GM18526 (cell line): ENCODE data around the gene FOXN1.

Experiments used
- POLR2A ChIP-seq: IDR thresholded peaks from 3 replicates; pipeline ENCODE4 v1.6.1; 2011; ENCODE audit not compliant: insufficient read length; ENCODE audit errors: extremely low read depth

The FOXN1 gene

GRCh38 chr17:28508211-28508724, 2.1 kb downstream of the FOXN1 start:
- no peak for TF ChIP-seq POLR2A

- TF ChIP-seq POLR2A: no peak
These were observed 3.6 kb downstream of the FOXN1 start for GRCh38 chr17:28509789-28510188.

GRCh38 chr17:28511858-28512461, 5.8 kb downstream of the FOXN1 start:
- no peak for TF ChIP-seq POLR2A

GRCh38 chr17:28513476-28513875, 7.3 kb downstream of the FOXN1 start:
- TF ChIP-seq POLR2A: no peak

- TF ChIP-seq POLR2A: no peak
These were observed 8.4 kb downstream of the FOXN1 start for GRCh38 chr17:28514561-28515002.

- TF ChIP-seq POLR2A: no peak
These were observed 9.4 kb downstream of the FOXN1 start for GRCh38 chr17:28515518-28515917.

GRCh38 chr17:28518132-28518531, 12.0 kb downstream of the FOXN1 start:
- TF ChIP-seq POLR2A: no peak

- TF ChIP-seq POLR2A: no peak
These were observed 12.4 kb downstream of the FOXN1 start for GRCh38 chr17:28518578-28518977.

- TF ChIP-seq POLR2A: no peak
These were observed 13.1 kb downstream of the FOXN1 start for GRCh38 chr17:28519236-28519635.

GRCh38 chr17:28520687-28521086, 14.5 kb downstream of the FOXN1 start:
- TF ChIP-seq POLR2A: no peak

GRCh38 chr17:28521311-28522085, 15.3 kb downstream of the FOXN1 start:
- no peak for TF ChIP-seq POLR2A

GRCh38 chr17:28523186-28523585, 17.0 kb downstream of the FOXN1 start:
- no peak for TF ChIP-seq POLR2A

- TF ChIP-seq POLR2A: no peak
These were observed 17.7 kb downstream of the FOXN1 start for GRCh38 chr17:28523876-28524275.

GRCh38 chr17:28524476-28525424, 18.6 kb downstream of the FOXN1 start:
- no peak for TF ChIP-seq POLR2A

- no peak for TF ChIP-seq POLR2A
These were observed 20.2 kb downstream of the FOXN1 start for GRCh38 chr17:28526381-28526780.
